Kidney epithelial cell (primary cell): ENCODE data around the gene GDPD1. TPM values are rescaled to one million over a fixed set of nuclear protein-coding genes. Genes with fewer than 3 reads are reported as not detected.
"Not testable (repeated sequence)": the region's sequence is repeated elsewhere in the genome, so short reads cannot be mapped to it uniquely, and the experiment has no call there.

Source experiments
- DNase-seq: peaks from one replicate; pipeline ENCODE4 v3.0.0-alpha.2; 2010; ENCODE audit warnings: low read depth
- H3K27me3 ChIP-seq: 2 replicates; pipeline ENCODE4 v1.6.0; 2011; ENCODE audit warnings: low read length; ENCODE audit not compliant: control insufficient read depth, insufficient read depth
- H3K36me3 ChIP-seq: 2 replicates; pipeline ENCODE4 v1.5.1; 2011; ENCODE audit warnings: low read length; ENCODE audit not compliant: control insufficient read depth, insufficient read depth
- H3K4me3 ChIP-seq: 2 replicates; pipeline ENCODE4 v1.5.1; 2011; ENCODE audit warnings: low read depth, mild to moderate bottlenecking, control low read depth, low read length
- total RNA-seq: library from RNA; depleted of rRNA; stranded (reverse); fragments of >200 nt; gene quantifications from 2 replicates; pipeline ENCODE4 v1.2.3, GENCODE V29; 2015
- TF ChIP-seq, protein P1 (sequence below): IDR thresholded peaks from 2 replicates; pipeline ENCODE4 v1.5.1; 2011; ENCODE audit warnings: mild to moderate bottlenecking, moderate library complexity, low read length, control low read depth, inconsistent platforms; ENCODE audit not compliant: insufficient read depth, poor library complexity, severe bottlenecking

Gene GDPD1
- total RNA-seq, 1 donor from 2014 or later: 1.7 TPM

DNA sequence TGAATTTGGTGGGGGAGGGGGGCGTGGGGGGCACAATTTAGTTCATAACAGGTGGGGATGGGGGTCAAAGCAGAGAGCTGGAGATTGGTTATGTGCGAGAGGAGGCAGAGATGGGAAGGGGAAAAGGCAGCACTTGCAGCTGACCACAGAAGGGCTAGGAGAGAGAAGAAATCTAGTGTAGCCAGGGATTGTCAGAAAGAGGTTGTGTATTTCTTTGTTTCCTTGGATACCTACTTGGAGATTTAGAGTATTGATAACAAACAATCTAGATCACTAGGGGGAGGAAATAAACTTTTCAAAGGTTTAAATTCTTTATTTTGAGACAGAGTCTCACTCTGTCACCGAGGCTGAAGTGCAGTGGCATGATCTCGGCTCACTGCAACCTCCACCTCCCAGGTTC is 64.0 kb downstream of the GDPD1 start:
- H3K4me3 ChIP-seq: no peak overlapping the region
- H3K27me3 ChIP-seq: no peaks in the 10 kb centered on the region
- no peaks in the 10 kb centered on the region for H3K36me3 ChIP-seq
- DNase-seq: no peak
- TF ChIP-seq, protein P1, sequence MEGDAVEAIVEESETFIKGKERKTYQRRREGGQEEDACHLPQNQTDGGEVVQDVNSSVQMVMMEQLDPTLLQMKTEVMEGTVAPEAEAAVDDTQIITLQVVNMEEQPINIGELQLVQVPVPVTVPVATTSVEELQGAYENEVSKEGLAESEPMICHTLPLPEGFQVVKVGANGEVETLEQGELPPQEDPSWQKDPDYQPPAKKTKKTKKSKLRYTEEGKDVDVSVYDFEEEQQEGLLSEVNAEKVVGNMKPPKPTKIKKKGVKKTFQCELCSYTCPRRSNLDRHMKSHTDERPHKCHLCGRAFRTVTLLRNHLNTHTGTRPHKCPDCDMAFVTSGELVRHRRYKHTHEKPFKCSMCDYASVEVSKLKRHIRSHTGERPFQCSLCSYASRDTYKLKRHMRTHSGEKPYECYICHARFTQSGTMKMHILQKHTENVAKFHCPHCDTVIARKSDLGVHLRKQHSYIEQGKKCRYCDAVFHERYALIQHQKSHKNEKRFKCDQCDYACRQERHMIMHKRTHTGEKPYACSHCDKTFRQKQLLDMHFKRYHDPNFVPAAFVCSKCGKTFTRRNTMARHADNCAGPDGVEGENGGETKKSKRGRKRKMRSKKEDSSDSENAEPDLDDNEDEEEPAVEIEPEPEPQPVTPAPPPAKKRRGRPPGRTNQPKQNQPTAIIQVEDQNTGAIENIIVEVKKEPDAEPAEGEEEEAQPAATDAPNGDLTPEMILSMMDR: no peak

DNA sequence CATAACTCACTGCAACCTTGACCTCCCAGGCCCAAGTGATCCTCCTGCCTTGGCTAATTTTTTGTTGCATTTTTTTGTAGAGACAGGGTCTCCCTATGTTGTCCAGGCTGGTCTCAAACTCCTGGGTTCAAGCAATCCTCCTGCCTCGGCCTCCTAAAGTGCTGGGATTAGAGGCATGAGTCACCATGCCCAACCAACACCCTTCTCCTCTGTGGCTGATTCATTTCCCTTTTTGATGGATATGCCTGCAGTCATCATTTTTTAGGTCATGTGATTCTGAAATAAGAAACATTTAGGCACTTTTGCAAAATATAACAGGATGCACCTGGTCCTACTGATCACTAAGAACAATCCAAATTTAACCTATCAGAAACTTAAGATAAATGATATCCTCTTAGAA is 67.1 kb downstream of the GDPD1 start:
- DNase-seq: no peak

DNA sequence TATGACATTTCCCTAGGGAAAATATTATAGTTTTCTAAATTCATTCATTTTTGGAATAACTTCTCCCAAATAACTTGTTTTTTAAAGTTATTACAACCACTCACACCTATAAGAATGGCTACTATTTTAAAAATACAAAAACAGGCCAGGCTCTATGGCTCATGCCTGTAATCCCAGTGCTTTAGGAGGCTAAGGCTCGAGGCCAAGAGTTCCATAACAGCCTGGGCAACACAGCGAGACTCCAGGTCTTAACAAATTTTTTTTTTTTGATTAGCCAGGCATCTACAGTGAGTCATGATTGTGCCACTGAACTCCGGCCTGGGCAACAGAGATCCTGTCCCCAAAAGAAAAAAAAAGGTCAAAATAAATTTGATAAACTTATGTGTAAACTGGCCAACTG is 67.6 kb downstream of the GDPD1 start:
- no peaks in the 10 kb centered on the region for H3K36me3 ChIP-seq
- TF ChIP-seq, protein P1: no peak
- H3K4me3 ChIP-seq: no peak overlapping the region
- DNase-seq: no peak
- no peaks in the 10 kb centered on the region for H3K27me3 ChIP-seq

More for the DNA sequence above, 67.1 kb downstream of the GDPD1 start:
- H3K4me3 ChIP-seq: no peak overlapping the region
- TF ChIP-seq, protein P1: no peak
- no peaks in the 10 kb centered on the region for H3K27me3 ChIP-seq
- H3K36me3 ChIP-seq: no peaks in the 10 kb centered on the region

DNA sequence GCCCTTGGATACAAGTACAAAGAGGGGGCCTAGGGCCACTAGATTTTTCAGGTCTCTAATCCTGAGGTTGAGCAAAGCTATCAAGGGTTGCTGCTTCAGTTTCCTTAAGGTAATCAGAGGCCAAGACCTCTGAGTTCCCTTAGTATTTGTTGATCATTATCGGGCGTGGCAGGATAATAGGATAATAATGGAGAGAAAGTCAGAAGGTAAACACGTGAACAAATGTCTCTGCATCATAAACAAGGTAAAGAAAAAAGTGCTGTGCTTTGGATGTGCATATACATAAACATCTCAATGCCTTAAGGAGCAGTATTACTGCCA is 69.6 kb downstream of the GDPD1 start:
- Histone ChIP-seq H3K27me3 (no peaks in the 10 kb centered on the region), H3K36me3 (no peaks in the 10 kb centered on the region), H3K4me3 (no peak overlapping the region)
- no peak for DNase-seq
- TF ChIP-seq, protein P1: no peak

DNA sequence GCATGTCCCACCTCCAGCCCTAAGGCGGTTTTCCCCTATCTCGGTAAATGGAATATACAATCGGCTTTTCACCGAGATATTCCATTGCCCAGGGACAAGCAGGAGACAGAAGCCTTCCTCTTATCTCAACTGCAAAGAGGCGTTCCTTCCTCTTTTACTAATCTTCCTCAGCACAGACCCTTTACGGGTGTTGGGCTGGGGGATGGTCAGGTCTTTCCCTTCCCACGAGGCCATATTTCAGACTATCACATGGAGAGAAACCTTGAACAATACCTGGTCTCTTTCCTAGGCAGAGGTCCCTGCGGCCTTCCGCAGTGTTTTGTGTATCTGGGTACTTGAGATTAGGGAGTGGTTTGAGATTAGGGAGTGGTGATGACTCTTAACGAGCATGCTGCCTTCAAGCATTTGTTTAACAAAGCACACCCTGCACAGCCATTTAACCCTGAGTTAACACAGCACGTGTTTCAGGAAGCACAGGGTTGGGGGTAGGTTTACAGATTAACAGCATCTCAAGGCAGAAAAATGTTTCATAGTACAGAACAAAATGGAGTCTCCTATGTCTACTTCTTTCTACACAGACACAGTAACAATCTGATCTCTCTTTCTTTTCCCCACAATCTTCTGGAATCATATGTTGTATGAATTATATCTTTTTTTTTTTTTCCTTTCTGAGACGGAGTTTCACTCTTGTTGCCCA is 70.1 kb downstream of the GDPD1 start:
- H3K36me3 ChIP-seq, H3K27me3 ChIP-seq, H3K4me3 ChIP-seq, DNase-seq: not testable (repeated sequence)

DNA sequence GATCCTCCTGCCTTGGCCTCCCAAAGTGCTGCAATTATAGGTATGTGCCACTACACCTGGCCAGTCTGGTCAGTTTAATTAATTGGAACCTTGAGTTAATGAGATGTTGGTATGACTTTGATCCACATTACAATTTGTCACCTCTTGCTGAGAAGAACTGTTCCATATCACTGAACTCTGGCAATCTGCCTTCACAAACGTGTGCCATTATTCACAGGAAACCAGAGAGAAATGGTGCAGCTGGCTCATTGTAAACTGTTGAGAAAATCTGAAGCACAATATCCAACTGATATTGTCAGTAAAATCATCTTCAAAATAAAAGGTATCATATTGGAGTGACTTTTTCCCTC is 71.8 kb downstream of the GDPD1 start:
- no peaks in the 10 kb centered on the region for H3K36me3 ChIP-seq
- TF ChIP-seq, protein P1: no peak
- no peak overlapping the region for H3K4me3 ChIP-seq
- no peak for DNase-seq
- H3K27me3 ChIP-seq: no peaks in the 10 kb centered on the region
